Right lobe of liver (tissue), 6 donors: Measurements from ENCODE around the gene DNAJB5. TPM values are rescaled to one million over a fixed set of nuclear protein-coding genes. Genes with fewer than 3 reads are reported as not detected.
A peak's percentile ranks its signal among the peaks of the same experiment; 100 is the strongest.

Source experiments
- ATAC-seq, 4 donors: fragments of 200-7000 bp; cut with Tn5 transposase; one replicate each; pipeline ENCODE4 v1.9.1; 2020; ENCODE audit warnings: mild to moderate bottlenecking in 4 of 4, moderate library complexity in 4 of 4
- DNase-seq, 3 donors: peaks; one replicate each; pipeline ENCODE4 v3.0.0-alpha.2; 2020
- H3K27ac ChIP-seq, 3 donors: fragments of 200-600 bp; one replicate each; pipeline ENCODE4 v1.8.0; 2022
- H3K27me3 ChIP-seq, 2 donors: fragments of 200-600 bp; one replicate each; pipeline ENCODE4 v1.8.0; 2022
- H3K36me3 ChIP-seq, 4 donors: fragments of 200-600 bp; sonication (generic) in 1 of 4; one replicate each; pipeline versions ENCODE4 v1.5.1 to v1.8.0; 2017 to 2022; ENCODE audit warnings: control low read depth in 1 of 4
- H3K4me1 ChIP-seq, 4 donors: fragments of 200-600 bp; sonication (generic) in 1 of 4; one replicate each; pipeline versions ENCODE4 v1.5.1 to v1.8.0; 2017 to 2022; ENCODE audit warnings: control low read depth in 1 of 4
- H3K4me3 ChIP-seq, 3 donors: fragments of 200-600 bp; one replicate each; pipeline ENCODE4 v1.8.0; 2022
- H3K9me3 ChIP-seq, 4 donors: fragments of 200-600 bp; sonication (generic) in 1 of 4; one replicate each; pipeline versions ENCODE4 v1.5.1 to v1.8.0; 2017 to 2022; ENCODE audit warnings: control low read depth in 1 of 4
- POLR2A ChIP-seq: fragments of 450-650 bp; IDR thresholded peaks from one replicate; pipeline ENCODE4 v1.6.1; 2017; ENCODE audit warnings: antibody characterized with exemption, mild to moderate bottlenecking
- WGBS: methylation state at CpG from one replicate; pipeline ENCODE4 v1.1.6; 2018; ENCODE audit warnings: low coverage, low lambda C conversion rate; ENCODE audit not compliant: insufficient coverage; ENCODE audit errors: missing lambda C conversion rate; 5-methylcytosine and 5-hydroxymethylcytosine counted together
- intact Hi-C, 2 donors: fragments of 100-400 bp; cut with DNase I; formaldehyde crosslinking; loops; one replicate each; pipeline versions ENCODE4 v1.11.2 to v1.14.1; 2022
- total RNA-seq, 6 experiments: library from RNA; depleted of rRNA in 2 of 6; stranded (reverse); fragments of >200 nt in 2 of 6; fragmentation: NEBNext Ultra II Directional in 3 of 6; extraction: Animal tissue kit (Norgen Biotek cat#: 25700) in 3 of 6; gene quantifications; one replicate each; pipeline versions ENCODE4 v1.1.0 to v1.2.4, GENCODE V29; 2016 to 2023
- TF ChIP-seq, protein P1 (sequence below), 4 donors: fragments of 200-600 bp in 3 of 4; fragments of 450-650 bp in 1 of 4; IDR thresholded peaks; one replicate each; pipeline versions ENCODE4 v1.5.1 to v1.8.0; 2016 to 2022; ENCODE audit warnings: antibody characterized with exemption in 4 of 4, mild to moderate bottlenecking in 2 of 4
- donor health status: DM: no; HTN: yes; CAD: no.
- donor health status: DM: no; HTN: no; CAD: no.
- donor health status: DM: no; HTN: no; CAD: no.
- donor health status: DM: no; HTN: yes; CAD: no.
- donor health status: DM: no; HTN: yes; CAD: no.

DNAJB5 gene
- total RNA-seq, 6 experiments from 2014 or later, result 1.1 to 3.5 (median 1.7) TPM

DNA sequence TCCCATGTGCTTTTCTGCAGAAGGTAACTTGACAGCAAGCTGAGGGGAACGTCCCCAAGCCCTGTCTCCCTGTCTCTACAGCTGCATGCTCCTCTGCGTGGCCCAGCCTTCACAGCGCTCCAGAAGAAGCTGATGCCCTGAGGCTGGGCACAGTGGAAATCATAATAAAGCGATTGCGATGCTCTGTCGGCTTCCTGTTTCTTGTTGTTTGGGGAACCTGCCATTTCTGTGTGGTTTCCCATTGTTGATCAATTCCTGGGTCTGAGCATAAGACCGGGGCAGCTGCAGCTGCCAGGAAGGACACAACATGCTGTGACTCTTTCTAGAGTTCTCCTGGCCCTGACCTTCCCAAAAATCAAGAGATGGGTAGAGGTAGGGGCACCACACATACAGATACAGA lies 7.2 kb upstream of the DNAJB5 start:
- intact Hi-C loops, result loop anchor here in 1 of 2 donors (10.0 kb wide), 1 partner anchor 88 kb away; a partner anchor contains a TSS
- no peak overlapping the region for H3K27ac ChIP-seq
- H3K4me1 ChIP-seq, result no peaks in the 10 kb centered on the region
- H3K27me3 ChIP-seq, result no peaks in the 10 kb centered on the region
- ATAC-seq, result no peak
- H3K4me3 ChIP-seq, result no peak overlapping the region
- DNase-seq, result no peak
- TF ChIP-seq, protein P1, sequence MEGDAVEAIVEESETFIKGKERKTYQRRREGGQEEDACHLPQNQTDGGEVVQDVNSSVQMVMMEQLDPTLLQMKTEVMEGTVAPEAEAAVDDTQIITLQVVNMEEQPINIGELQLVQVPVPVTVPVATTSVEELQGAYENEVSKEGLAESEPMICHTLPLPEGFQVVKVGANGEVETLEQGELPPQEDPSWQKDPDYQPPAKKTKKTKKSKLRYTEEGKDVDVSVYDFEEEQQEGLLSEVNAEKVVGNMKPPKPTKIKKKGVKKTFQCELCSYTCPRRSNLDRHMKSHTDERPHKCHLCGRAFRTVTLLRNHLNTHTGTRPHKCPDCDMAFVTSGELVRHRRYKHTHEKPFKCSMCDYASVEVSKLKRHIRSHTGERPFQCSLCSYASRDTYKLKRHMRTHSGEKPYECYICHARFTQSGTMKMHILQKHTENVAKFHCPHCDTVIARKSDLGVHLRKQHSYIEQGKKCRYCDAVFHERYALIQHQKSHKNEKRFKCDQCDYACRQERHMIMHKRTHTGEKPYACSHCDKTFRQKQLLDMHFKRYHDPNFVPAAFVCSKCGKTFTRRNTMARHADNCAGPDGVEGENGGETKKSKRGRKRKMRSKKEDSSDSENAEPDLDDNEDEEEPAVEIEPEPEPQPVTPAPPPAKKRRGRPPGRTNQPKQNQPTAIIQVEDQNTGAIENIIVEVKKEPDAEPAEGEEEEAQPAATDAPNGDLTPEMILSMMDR (IDR thresholded peaks at IDR 0.05), result no peak
- TF ChIP-seq POLR2A, result no peak
- H3K36me3 ChIP-seq, result no peaks in the 10 kb centered on the region
- no peaks in the 10 kb centered on the region for H3K9me3 ChIP-seq
- WGBS, result no CpG with 5 or more reads among the region's 7 CpGs

DNA sequence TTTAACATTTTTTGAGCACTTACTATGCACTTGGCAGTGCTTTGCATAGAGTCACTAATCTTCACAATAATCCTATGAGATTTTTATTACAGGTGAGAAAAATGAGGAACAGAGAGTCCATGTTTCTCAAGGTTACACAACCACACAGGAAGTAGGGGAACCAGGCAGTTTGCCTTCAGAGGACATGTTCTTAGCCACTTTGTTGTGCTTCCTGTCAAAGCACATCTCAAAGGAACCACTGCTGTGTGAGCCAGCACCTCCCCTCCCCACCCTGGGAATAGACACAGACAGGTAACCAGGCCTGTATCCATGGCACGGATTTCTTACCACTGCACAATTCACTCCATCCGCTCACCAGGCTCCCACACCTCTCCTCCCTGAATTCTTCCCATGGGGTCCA lies 6.3 kb upstream of the DNAJB5 start:
- Histone ChIP-seq H3K9me3 (no peaks in the 10 kb centered on the region), H3K4me1 (no peaks in the 10 kb centered on the region), H3K27ac (no peak overlapping the region), H3K4me3 (no peak overlapping the region), H3K27me3 (no peaks in the 10 kb centered on the region), H3K36me3 (no peaks in the 10 kb centered on the region)
- DNase-seq (no peak), ATAC-seq (no peak)
- intact Hi-C loops, result loop anchor here in 1 of 2 donors (10.0 kb wide), 1 partner anchor 88 kb away; a partner anchor contains a TSS
- no peak for TF ChIP-seq POLR2A
- 67% methylated on average over 1 of the region's 2 CpGs for WGBS

DNA sequence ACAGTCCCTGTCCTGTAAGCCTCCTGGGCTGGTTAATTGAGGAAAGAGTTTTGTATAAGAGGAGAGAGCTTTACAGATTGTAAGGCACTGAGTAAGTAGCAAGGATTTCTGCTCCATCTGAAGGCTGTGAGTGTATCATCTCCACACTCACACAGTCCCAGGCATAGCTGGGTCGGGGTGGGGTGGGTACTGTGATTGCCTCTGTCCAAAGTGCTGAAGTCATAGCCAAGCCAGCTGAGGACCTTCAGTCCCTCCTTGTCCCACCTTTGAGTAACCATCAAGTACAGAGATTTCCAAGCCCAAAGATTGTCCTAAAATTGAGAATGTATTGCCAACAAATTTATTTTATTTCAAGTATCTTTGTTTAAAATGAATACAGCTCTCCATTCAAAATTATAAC lies 5.5 kb upstream of the DNAJB5 start:
- 17% methylated on average over 1 of the region's 1 CpG for WGBS
- no peak overlapping the region for H3K4me3 ChIP-seq
- intact Hi-C loops, result loop anchor here in 1 of 2 donors (10.0 kb wide), 1 partner anchor 89 kb away; a partner anchor contains a TSS
- no peaks in the 10 kb centered on the region for H3K9me3 ChIP-seq
- H3K27ac ChIP-seq, result no peak overlapping the region
- ATAC-seq (no peak), DNase-seq (no peak)
- no peak for TF ChIP-seq POLR2A
- TF ChIP-seq, protein P1 (IDR thresholded peaks at IDR 0.05), result no peak
- H3K4me1 ChIP-seq, result peaks cover 0 to 5% (median 0%) of the 10 kb centered on the region in 4 donors
- no peaks in the 10 kb centered on the region for H3K36me3 ChIP-seq
- H3K27me3 ChIP-seq, result no peaks in the 10 kb centered on the region

DNA sequence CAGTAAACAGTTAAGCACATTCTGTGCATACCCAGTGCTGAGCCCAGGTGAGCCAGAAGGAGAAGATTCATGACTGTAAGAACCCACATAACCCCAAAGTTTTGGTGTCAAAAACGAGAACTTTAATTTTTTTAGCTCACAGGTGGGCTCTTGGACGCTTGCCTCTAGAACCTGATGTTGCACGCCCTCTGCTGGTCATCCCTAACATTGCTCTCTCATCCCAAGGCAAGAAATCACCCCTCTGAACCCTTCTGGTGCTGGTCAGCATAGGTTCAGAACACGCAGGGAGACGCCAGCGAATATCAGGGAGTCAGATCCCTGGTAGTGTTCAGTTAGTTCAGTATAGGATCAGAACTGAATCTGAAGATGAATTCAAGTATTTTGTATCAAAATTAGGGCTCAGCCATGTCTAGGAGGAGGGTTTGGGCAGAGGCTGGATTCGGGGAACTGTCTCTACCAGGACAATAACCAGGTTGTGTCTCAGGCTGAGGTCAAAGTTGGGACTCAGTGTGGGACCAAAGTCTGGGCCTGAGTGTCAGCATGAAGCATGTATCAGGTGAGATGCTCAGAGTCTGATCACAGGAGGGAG lies 4.1 kb upstream of the DNAJB5 start:
- DNase-seq, result peak in 1 of 3 donors; percentile 50

More for the DNA sequence above, 4.1 kb upstream of the DNAJB5 start:
- intact Hi-C loops, result loop anchor here in 1 of 2 donors (10.0 kb wide), 1 partner anchor 91 kb away; a partner anchor contains a TSS
- 23% methylated on average over 5 of the region's 7 CpGs for WGBS
- no peak overlapping the region for H3K4me3 ChIP-seq
- no peaks in the 10 kb centered on the region for H3K27me3 ChIP-seq
- no peak for TF ChIP-seq POLR2A
- TF ChIP-seq, protein P1 (IDR thresholded peaks at IDR 0.05), result peak; percentile 67 to 83 (median 82)
- H3K27ac ChIP-seq, result no peak overlapping the region
- H3K4me1 ChIP-seq, result peaks cover 0 to 5% (median 0%) of the 10 kb centered on the region in 4 donors
- peak in 1 of 4 donors; percentile 7 for ATAC-seq
- no peaks in the 10 kb centered on the region for H3K9me3 ChIP-seq
- H3K36me3 ChIP-seq, result no peaks in the 10 kb centered on the region
